Measurements from ENCODE around the gene MDFI.

MDFI gene

DNA sequence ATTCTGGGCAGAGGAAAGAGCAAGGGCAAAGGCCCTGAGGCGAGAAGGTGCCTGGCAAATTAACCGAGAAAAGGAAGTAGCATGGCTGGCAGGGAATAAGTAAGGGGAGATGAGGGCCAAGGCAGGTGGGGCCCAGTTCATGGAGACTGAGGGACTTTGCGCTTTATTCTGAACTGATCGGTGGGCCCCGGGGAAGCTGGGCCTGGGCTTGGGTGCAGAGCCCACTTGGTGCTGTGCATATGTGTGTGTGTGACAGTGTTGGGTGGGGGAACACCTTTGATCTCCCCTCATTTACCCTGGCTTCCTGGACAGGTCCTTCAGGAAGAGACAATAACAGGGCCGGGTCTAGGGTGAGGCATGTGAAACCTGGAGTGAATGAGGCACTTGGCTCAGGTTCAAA, 2.9 kb upstream of the MDFI start:
- no peak overlapping the region for H3K27ac ChIP-seq (ENCODE audit: low read depth, low read length)
- H3K9ac ChIP-seq (ENCODE audit: low read depth, low read length) = no peak overlapping the region
- H3K36me3 ChIP-seq (ENCODE audit: control insufficient read depth, insufficient read depth, low read length) = no peaks in the 10 kb centered on the region
- no peak overlapping the region for H3K4me3 ChIP-seq (ENCODE audit: low read depth, low read length)
- no peaks in the 10 kb centered on the region for H3K9me3 ChIP-seq (ENCODE audit: control insufficient read depth, insufficient read depth, low read length)
- H3K4me1 ChIP-seq (ENCODE audit: control insufficient read depth, insufficient read depth, low read length) = peaks cover 19% of the 10 kb centered on the region
- H3K27me3 ChIP-seq (ENCODE audit: control insufficient read depth, insufficient read depth, low read length) = peaks cover 66% of the 10 kb centered on the region

DNA sequence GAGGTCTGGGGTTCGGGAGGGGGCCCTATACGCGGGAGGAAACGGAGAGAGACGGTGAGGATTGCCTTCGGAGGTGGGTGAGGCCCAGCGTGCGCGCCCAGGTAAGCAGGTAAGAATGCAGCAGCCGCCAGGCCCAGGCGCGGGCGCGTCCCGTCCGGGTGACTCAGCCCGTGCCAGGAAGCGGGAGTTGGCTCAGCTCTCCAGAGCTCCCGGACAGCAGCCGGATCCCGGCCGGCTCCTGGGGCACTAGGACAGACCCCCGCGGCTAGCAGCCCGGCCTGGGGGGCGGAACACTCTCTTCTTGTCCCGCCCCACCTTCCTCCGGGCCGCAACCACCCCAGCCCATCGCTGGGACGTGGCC, 1.5 kb upstream of the MDFI start:
- Histone ChIP-seq H3K36me3 (ENCODE audit: control insufficient read depth, insufficient read depth, low read length) (no peaks in the 10 kb centered on the region), H3K4me1 (ENCODE audit: control insufficient read depth, insufficient read depth, low read length) (peaks cover 22% of the 10 kb centered on the region), H3K4me3 (ENCODE audit: low read depth, low read length) (peak overlapping the region; percentile 82), H3K27ac (ENCODE audit: low read depth, low read length) (no peak overlapping the region), H3K9ac (ENCODE audit: low read depth, low read length) (no peak overlapping the region), H3K27me3 (ENCODE audit: control insufficient read depth, insufficient read depth, low read length) (peaks cover 76% of the 10 kb centered on the region), H3K9me3 (ENCODE audit: control insufficient read depth, insufficient read depth, low read length) (no peaks in the 10 kb centered on the region)

DNA sequence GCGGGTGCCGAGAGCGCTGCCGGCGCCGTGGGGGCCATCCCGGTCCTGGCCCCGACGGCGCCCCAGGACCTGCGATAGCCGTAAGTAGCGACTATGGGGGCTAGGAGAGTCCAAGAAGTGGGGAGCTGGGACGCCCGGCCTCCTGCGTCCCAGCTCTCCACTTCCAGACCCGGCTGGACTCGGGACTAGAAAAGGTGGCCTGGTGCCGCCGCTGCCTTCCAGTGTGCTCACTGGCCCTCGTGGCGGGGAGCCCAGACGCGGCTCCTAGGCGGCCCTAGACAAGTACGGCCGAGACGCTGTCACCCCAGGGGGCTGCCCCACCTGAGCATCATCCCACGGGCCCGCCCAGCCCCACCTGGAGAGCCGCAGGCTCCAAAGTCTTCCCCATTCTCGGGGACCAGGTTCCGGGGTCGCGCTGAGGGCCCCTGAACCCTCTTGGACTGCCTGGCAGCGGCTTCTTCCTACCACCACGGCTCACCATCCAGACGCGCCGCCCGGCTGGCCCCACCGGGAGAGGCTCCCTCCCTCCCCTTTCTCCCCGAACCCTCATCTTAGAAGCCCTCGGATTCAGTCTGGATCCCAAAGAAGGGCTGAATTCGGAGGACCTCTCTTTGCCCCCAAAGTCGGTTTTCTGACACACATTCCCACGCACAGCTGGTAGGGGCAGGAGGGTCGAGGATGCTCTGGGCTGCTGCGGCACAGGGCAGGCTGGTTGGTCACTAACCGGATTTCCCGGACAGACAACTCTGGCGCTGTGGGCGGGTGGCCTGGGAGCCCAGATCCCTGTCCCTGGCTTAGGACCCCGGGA, 870 bp upstream of the MDFI start:
- Histone ChIP-seq H3K27me3 (ENCODE audit: control insufficient read depth, insufficient read depth, low read length) (peaks cover 81% of the 10 kb centered on the region), H3K9ac (ENCODE audit: low read depth, low read length) (no peak overlapping the region), H3K27ac (ENCODE audit: low read depth, low read length) (peak overlapping the region; percentile 37)

DNA sequence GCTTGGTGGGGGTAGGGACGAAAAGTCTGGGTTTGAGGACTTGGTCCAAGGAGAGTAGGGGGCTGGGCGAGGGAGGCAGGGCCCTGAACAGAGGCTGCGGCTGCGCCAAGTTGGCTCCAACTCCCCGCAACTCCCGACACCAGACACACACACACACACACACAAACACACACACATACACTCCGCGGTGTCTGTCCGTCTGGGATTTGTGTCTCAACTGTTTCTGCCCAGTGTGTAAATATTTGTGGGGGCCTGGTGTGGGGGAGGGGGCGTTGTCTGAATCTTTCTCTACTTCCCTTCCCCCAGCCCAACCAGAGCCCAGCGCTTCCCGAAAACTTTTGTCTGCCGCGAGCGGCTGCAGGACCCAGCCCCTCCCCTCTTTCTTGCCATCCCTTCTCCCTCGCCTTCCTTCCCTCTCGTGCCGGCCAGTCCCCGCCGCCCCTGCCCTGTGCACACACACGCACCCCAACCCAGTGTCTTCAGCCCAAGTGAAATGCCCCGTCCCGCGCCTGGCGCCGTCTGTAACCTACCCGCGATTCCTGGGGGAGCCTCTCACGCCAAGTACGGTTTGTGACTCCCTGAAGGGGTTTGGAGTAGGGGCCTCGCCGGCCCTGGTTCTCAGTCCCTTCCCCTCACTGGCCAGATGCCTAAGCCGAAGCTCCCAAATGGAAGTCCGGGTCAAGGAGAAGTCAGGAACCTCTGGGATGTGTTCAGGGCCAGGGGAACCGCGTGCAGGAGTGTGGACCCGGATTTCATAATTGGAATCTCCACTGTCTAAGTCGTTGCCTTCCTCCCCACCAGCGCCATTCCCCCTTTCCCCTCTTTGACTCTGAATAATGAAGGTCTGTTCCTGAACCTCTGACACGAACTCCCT, 904 bp downstream of the MDFI start:
- no peaks in the 10 kb centered on the region for H3K9me3 ChIP-seq (ENCODE audit: control insufficient read depth, insufficient read depth, low read length)
- peak overlapping the region; percentile 82 for H3K4me3 ChIP-seq (ENCODE audit: low read depth, low read length)
- H3K4me1 ChIP-seq (ENCODE audit: control insufficient read depth, insufficient read depth, low read length) = peaks cover 29% of the 10 kb centered on the region
- H3K9ac ChIP-seq (ENCODE audit: low read depth, low read length) = no peak overlapping the region
- peaks cover 74% of the 10 kb centered on the region for H3K27me3 ChIP-seq (ENCODE audit: control insufficient read depth, insufficient read depth, low read length)
- no peaks in the 10 kb centered on the region for H3K36me3 ChIP-seq (ENCODE audit: control insufficient read depth, insufficient read depth, low read length)
- peak overlapping the region; percentile 23 for H3K27ac ChIP-seq (ENCODE audit: low read depth, low read length)

More for the DNA sequence above, 870 bp upstream of the MDFI start:
- Histone ChIP-seq H3K36me3 (ENCODE audit: control insufficient read depth, insufficient read depth, low read length) (no peaks in the 10 kb centered on the region), H3K4me1 (ENCODE audit: control insufficient read depth, insufficient read depth, low read length) (peaks cover 22% of the 10 kb centered on the region), H3K9me3 (ENCODE audit: control insufficient read depth, insufficient read depth, low read length) (no peaks in the 10 kb centered on the region), H3K4me3 (ENCODE audit: low read depth, low read length) (peak overlapping the region; percentile 82)

DNA sequence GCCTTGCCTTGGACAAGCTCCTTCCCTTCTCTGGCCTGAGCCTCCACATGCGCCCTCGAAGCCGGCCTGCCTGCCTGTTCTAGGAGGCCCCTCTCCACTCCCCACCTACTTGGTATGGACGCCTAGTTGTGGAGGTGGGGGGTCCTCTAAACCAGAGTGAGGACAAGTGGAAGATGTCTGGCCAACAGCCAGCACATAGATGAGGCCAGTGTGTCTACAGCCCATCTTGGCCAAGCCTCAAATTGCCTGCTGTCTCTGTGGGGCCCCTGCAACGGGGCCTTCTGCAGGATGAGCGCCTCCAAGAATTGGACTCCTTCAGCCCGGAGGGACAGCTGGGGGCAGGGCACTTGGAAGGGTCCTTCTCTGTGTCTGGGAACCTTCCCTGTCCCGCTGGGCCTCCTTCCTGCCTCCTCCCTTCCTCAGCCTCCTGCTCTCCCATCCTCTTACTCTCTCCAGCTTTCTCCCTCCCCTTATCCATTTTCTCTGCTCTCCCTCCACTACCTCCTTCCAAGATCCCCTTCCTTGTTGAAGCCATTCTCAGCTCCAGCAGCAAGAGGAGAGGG, 1.6 kb downstream of the MDFI start:
- H3K9ac ChIP-seq (ENCODE audit: low read depth, low read length) = no peak overlapping the region
- H3K36me3 ChIP-seq (ENCODE audit: control insufficient read depth, insufficient read depth, low read length) = no peaks in the 10 kb centered on the region
- H3K27ac ChIP-seq (ENCODE audit: low read depth, low read length) = no peak overlapping the region
- H3K4me1 ChIP-seq (ENCODE audit: control insufficient read depth, insufficient read depth, low read length) = peaks cover 36% of the 10 kb centered on the region
- peak overlapping the region; percentile 82 for H3K4me3 ChIP-seq (ENCODE audit: low read depth, low read length)
- H3K27me3 ChIP-seq (ENCODE audit: control insufficient read depth, insufficient read depth, low read length) = peaks cover 72% of the 10 kb centered on the region
- no peaks in the 10 kb centered on the region for H3K9me3 ChIP-seq (ENCODE audit: control insufficient read depth, insufficient read depth, low read length)

DNA sequence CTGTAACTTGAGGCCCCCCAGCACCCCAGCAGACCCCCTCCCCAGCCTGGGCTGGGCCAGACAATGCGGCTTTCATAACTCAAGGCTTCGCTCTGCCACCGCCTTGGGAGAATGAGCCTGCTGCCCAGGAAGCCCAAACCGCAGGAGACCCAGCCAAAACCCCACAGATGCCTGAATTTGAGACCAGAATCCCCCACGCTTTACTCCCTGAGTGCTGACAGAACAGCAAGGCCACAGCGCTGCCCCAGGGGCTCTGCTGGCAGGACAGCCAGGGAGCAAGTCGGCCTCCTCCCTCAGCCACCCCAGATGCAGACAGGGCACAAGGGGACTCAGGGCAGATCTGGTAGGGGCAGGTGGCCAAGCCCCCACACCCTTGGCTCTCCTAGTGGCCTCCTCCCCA, 2.2 kb downstream of the MDFI start:
- H3K36me3 ChIP-seq (ENCODE audit: control insufficient read depth, insufficient read depth, low read length) = no peaks in the 10 kb centered on the region
- H3K27ac ChIP-seq (ENCODE audit: low read depth, low read length) = no peak overlapping the region
- no peaks in the 10 kb centered on the region for H3K9me3 ChIP-seq (ENCODE audit: control insufficient read depth, insufficient read depth, low read length)
- peaks cover 67% of the 10 kb centered on the region for H3K27me3 ChIP-seq (ENCODE audit: control insufficient read depth, insufficient read depth, low read length)
- peaks cover 41% of the 10 kb centered on the region for H3K4me1 ChIP-seq (ENCODE audit: control insufficient read depth, insufficient read depth, low read length)
- H3K4me3 ChIP-seq (ENCODE audit: low read depth, low read length) = no peak overlapping the region
- no peak overlapping the region for H3K9ac ChIP-seq (ENCODE audit: low read depth, low read length)

DNA sequence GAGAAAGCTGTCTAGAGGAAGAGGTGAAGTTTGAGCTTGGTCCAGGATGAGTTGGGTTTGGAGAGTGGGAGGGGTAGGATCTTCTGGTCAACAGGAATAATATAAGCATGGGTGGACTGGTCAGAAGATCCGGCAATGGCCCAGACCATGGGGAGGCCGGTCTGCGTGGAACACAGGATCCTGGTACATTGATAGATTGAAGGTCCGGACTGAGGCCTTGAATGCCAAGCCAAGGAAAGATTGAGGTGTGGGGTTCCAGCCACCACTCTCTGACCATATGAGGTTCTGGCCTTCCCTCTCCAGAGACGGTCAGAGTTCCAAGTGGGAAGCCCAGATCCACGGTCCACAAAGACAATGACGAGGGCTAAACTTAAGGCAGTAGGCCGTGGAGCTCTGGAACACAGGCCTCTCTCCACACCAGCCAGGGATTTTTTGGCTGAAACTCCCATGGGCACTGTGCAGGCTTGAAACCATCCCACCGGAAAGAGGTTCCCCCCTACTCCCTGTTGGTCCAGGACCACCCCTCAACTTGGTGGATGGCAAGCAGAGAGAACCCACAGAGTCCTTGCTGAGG, 3.2 kb downstream of the MDFI start:
- Histone ChIP-seq H3K9ac (ENCODE audit: low read depth, low read length) (no peak overlapping the region), H3K36me3 (ENCODE audit: control insufficient read depth, insufficient read depth, low read length) (peaks cover 3% of the 10 kb centered on the region; the same call in 1 of the 2 replicates), H3K9me3 (ENCODE audit: control insufficient read depth, insufficient read depth, low read length) (no peaks in the 10 kb centered on the region), H3K27me3 (ENCODE audit: control insufficient read depth, insufficient read depth, low read length) (peaks cover 57% of the 10 kb centered on the region), H3K4me3 (ENCODE audit: low read depth, low read length) (no peak overlapping the region), H3K27ac (ENCODE audit: low read depth, low read length) (no peak overlapping the region), H3K4me1 (ENCODE audit: control insufficient read depth, insufficient read depth, low read length) (peaks cover 47% of the 10 kb centered on the region)

DNA sequence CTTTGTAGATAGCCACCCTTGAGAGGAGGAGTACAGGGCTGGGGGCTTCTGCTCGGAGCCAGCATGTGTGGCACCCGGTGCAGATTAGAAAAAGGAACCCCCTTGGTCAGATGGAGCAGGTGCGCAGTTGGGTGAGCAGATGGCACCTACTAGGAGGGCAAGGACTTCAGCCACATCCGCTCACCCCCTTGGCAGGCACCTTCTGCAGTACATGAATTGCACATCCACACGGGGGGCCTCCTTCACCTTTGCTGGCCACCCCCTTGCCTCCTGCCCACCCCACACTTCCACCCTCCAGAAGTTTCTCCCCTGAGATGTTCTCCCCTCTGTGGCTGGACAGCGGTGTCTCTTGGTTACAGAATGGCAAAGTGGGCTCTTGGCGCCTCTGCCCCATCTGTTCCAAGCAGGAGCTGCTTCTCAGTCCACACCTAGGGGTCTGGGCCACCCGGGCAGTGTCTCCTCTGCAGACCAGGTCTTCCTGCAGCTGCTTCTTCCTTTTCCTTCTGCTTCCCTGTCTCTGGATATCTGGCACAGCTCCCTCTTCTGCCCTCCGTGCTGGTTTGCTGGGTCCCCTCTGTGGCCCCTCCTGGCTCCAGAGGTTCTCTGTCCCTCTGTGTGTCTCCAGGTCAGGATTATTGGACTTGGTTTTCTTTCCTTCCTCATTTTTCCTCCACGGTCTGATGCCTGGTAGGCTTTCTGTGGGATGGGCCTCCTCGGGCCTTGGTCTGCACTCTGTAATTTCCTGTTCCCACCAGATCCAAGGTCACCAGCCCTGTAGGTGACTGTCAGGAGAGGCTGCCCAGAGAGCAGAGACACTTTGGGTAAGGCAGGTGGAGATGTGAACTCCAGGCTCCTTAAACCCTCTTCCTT, 4.1 kb downstream of the MDFI start:
- H3K9me3 ChIP-seq (ENCODE audit: control insufficient read depth, insufficient read depth, low read length) = no peaks in the 10 kb centered on the region
- peaks cover 8% of the 10 kb centered on the region; the same call in 1 of the 2 replicates for H3K36me3 ChIP-seq (ENCODE audit: control insufficient read depth, insufficient read depth, low read length)
- H3K27me3 ChIP-seq (ENCODE audit: control insufficient read depth, insufficient read depth, low read length) = peaks cover 48% of the 10 kb centered on the region
- no peak overlapping the region for H3K9ac ChIP-seq (ENCODE audit: low read depth, low read length)
- no peak overlapping the region for H3K4me3 ChIP-seq (ENCODE audit: low read depth, low read length)
- H3K4me1 ChIP-seq (ENCODE audit: control insufficient read depth, insufficient read depth, low read length) = peaks cover 45% of the 10 kb centered on the region
- H3K27ac ChIP-seq (ENCODE audit: low read depth, low read length) = no peak overlapping the region

DNA sequence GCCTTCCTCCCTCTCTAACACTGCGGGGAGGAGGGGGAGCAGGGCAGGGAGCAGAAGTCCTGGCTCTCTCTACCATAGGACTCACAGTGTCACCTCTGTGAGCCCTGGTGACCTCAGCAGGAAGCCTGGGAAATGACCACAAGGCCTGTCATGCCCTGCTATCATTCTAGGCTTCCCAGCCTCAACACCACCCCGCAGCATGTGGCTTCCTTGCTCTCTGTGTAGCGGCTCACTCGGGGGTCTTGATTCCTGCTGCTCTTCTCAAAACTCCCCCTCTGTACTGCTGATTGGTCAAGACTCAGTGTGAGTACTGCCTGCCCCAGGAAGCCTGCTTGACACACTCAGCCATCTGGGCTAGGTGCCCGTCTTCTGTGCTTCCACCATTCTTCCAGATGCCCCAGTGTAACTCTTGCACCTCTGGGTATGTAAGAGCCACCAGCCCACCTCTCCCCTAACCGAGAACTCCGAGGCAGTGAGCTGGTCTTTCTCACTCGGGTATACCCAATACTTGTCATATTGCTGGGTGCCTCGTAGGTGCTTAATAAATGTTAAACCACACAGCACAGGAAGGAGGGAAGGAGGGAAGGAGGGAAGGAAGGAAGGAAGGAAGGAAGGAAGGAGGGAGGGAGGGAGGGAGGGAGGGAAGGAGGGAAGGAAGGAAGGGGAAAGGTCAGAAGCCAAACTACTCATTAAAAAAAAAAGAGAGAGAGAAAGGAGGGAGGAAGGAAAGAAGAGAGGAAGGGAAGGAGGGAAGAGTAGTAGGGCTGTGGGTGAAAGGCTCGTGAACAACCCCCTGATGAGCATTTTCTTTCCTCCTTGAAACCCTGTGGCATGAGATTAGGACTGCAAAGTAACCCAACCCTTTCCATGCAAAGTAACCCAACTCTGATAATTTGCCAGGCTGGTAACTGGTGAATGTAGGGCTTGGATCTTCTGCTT, 5.0 kb downstream of the MDFI start:
- Histone ChIP-seq H3K4me1 (ENCODE audit: control insufficient read depth, insufficient read depth, low read length) (peaks cover 45% of the 10 kb centered on the region), H3K36me3 (ENCODE audit: control insufficient read depth, insufficient read depth, low read length) (peaks cover 8% of the 10 kb centered on the region; the same call in 1 of the 2 replicates), H3K27me3 (ENCODE audit: control insufficient read depth, insufficient read depth, low read length) (peaks cover 41% of the 10 kb centered on the region)

More for the DNA sequence above, 5.0 kb downstream of the MDFI start:
- no peak overlapping the region for H3K4me3 ChIP-seq (ENCODE audit: low read depth, low read length)
- no peak overlapping the region for H3K9ac ChIP-seq (ENCODE audit: low read depth, low read length)
- H3K9me3 ChIP-seq (ENCODE audit: control insufficient read depth, insufficient read depth, low read length) = no peaks in the 10 kb centered on the region
- H3K27ac ChIP-seq (ENCODE audit: low read depth, low read length) = no peak overlapping the region
